Endothelial cell of umbilical vein (primary cell): Measurements from ENCODE around the gene EVC2.

ENCODE experiments used
- EZH2 ChIP-seq: IDR thresholded peaks from 2 replicates; pipeline ENCODE4 v1.6.1; 2012; ENCODE audit warnings: borderline replicate concordance, low read depth, mild to moderate bottlenecking, moderate library complexity, low read length, inconsistent platforms; ENCODE audit not compliant: severe bottlenecking
- POLR2AphosphoS5 ChIP-seq: IDR thresholded peaks from 2 replicates; pipeline ENCODE4 v1.6.1; 2012; ENCODE audit warnings: low read depth, mild to moderate bottlenecking, control low read depth, low read length, moderate library complexity; ENCODE audit not compliant: insufficient read depth
- TF ChIP-seq, protein P1 (sequence below), 2 donors: IDR thresholded peaks; 1 replicate in 1 of 2; 2 replicates in 1 of 2; pipeline ENCODE4 v1.5.1; 2011; ENCODE audit warnings: low read length in 2 of 2, mild to moderate bottlenecking in 2 of 2, moderate library complexity in 2 of 2, control low read depth in 1 of 2, inconsistent platforms in 1 of 2, low read depth in 1 of 2; ENCODE audit not compliant: insufficient read depth in 1 of 2; ENCODE audit errors: extremely low read depth in 1 of 2
- TF ChIP-seq, protein P2 (sequence below): IDR thresholded peaks from 2 replicates; pipeline ENCODE4 v1.6.1; 2011; ENCODE audit not compliant: insufficient read depth, insufficient read length

DNA sequence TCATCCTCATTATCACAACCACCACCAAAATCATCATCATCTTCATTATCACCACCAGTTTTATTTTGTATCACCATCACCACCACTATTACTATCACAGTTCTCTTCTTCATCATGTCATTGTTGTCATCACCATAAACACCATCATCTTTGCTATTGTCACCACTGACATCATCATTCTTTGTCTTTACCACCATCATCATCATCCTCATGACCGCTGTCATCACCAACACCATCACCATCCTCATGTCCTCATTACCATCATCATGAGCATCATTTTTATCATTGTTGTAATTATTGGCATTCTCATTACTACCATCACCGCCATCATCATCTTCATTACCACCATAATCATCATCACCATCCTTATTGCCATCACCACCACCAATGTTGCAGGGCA lies 34.0 kb upstream of the EVC2 start:
- TF ChIP-seq EZH2 (no peak), POLR2AphosphoS5 (no peak)
- TF ChIP-seq, protein P1, sequence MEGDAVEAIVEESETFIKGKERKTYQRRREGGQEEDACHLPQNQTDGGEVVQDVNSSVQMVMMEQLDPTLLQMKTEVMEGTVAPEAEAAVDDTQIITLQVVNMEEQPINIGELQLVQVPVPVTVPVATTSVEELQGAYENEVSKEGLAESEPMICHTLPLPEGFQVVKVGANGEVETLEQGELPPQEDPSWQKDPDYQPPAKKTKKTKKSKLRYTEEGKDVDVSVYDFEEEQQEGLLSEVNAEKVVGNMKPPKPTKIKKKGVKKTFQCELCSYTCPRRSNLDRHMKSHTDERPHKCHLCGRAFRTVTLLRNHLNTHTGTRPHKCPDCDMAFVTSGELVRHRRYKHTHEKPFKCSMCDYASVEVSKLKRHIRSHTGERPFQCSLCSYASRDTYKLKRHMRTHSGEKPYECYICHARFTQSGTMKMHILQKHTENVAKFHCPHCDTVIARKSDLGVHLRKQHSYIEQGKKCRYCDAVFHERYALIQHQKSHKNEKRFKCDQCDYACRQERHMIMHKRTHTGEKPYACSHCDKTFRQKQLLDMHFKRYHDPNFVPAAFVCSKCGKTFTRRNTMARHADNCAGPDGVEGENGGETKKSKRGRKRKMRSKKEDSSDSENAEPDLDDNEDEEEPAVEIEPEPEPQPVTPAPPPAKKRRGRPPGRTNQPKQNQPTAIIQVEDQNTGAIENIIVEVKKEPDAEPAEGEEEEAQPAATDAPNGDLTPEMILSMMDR (IDR thresholded peaks at IDR 0.05; ENCODE audit: extremely low read depth in 1 of 2, insufficient read depth in 1 of 2, low read depth in 1 of 2, low read length in 2 of 2): no peak
- TF ChIP-seq, protein P2, sequence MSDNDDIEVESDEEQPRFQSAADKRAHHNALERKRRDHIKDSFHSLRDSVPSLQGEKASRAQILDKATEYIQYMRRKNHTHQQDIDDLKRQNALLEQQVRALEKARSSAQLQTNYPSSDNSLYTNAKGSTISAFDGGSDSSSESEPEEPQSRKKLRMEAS: no peak
